NCI-H1092 treated with DMSO at 0.1 percent for 48 hours (cell line): ENCODE measurements around the gene AKR1C8.
"Not testable (repeated sequence)": the region's sequence is repeated elsewhere in the genome, so short reads cannot be mapped to it uniquely, and the experiment has no call there.

Source experiments
- DNase-seq: peaks from one replicate; lab custom pipeline; 2025; lab: John Stamatoyannopoulos, UW

AKR1C8 gene

GRCh38 chr10:5165738-5166137 is 19.2 kb downstream of the AKR1C8 start:
- no peak for DNase-seq

GRCh38 chr10:5163487-5163886 is 21.5 kb downstream of the AKR1C8 start:
- DNase-seq = no peak

- DNase-seq = no peak
Observed at GRCh38 chr10:5159126-5159525, 25.8 kb downstream of the AKR1C8 start.

- no peak for DNase-seq
Observed at GRCh38 chr10:5157501-5157900, 27.4 kb downstream of the AKR1C8 start.

GRCh38 chr10:5155951-5156350 is 29.0 kb downstream of the AKR1C8 start:
- no peak for DNase-seq

- DNase-seq = no peak
Observed at GRCh38 chr10:5151076-5151475, 33.9 kb downstream of the AKR1C8 start.

- no peak for DNase-seq
Observed at GRCh38 chr10:5148678-5149032, 36.3 kb downstream of the AKR1C8 start.

- no peak for DNase-seq
Observed at GRCh38 chr10:5147981-5148677, 36.8 kb downstream of the AKR1C8 start.

GRCh38 chr10:5147255-5147980 is 37.5 kb downstream of the AKR1C8 start:
- DNase-seq = no peak

- no peak for DNase-seq
Observed at GRCh38 chr10:5146920-5147254, 38.1 kb downstream of the AKR1C8 start.

GRCh38 chr10:5143137-5143536 is 41.8 kb downstream of the AKR1C8 start:
- no peak for DNase-seq

- DNase-seq = no peak
Observed at GRCh38 chr10:5142199-5142598, 42.8 kb downstream of the AKR1C8 start.

- DNase-seq = not testable (repeated sequence)
Observed at GRCh38 chr10:5137699-5138098, 47.3 kb downstream of the AKR1C8 start.

- no peak for DNase-seq
Observed at GRCh38 chr10:5136468-5137087, 48.4 kb downstream of the AKR1C8 start.

GRCh38 chr10:5135581-5135980 is 49.4 kb downstream of the AKR1C8 start:
- no peak for DNase-seq

- no peak for DNase-seq
Observed at GRCh38 chr10:5125315-5126044, 59.5 kb downstream of the AKR1C8 start.

GRCh38 chr10:5123886-5124285 is 61.1 kb downstream of the AKR1C8 start:
- DNase-seq = no peak

- DNase-seq = not testable (repeated sequence)
Observed at GRCh38 chr10:5119997-5120396, 65.0 kb downstream of the AKR1C8 start.

GRCh38 chr10:5117026-5117425 is 67.9 kb downstream of the AKR1C8 start:
- DNase-seq = no peak

- no peak for DNase-seq
Observed at GRCh38 chr10:5116621-5117020, 68.3 kb downstream of the AKR1C8 start.

- DNase-seq = not testable (repeated sequence)
Observed at GRCh38 chr10:5109861-5110260, 75.1 kb downstream of the AKR1C8 start.

- no peak for DNase-seq
Observed at GRCh38 chr10:5108658-5109416, 76.1 kb downstream of the AKR1C8 start.
